Ishikawa (cell line): ENCODE measurements around the gene ANKRD35.

Source experiments
- CEBPB ChIP-seq: IDR thresholded peaks from 2 replicates; pipeline ENCODE4 v1.6.1; 2012
- CREB1 ChIP-seq: IDR thresholded peaks from 2 replicates; pipeline ENCODE4 v1.6.1; 2012; ENCODE audit warnings: low read depth
- EGR1 ChIP-seq: IDR thresholded peaks from 2 replicates; pipeline ENCODE4 v1.6.1; 2012
- EP300 ChIP-seq: IDR thresholded peaks from 2 replicates; pipeline ENCODE4 v1.6.1; 2012; ENCODE audit warnings: borderline replicate concordance
- FOXM1 ChIP-seq: IDR thresholded peaks from 2 replicates; pipeline ENCODE4 v1.6.1; 2012; ENCODE audit warnings: low read depth, borderline replicate concordance
- MAX ChIP-seq: IDR thresholded peaks from 2 replicates; pipeline ENCODE4 v1.6.1; 2012
- NFIC ChIP-seq: IDR thresholded peaks from 2 replicates; pipeline ENCODE4 v1.6.1; 2012
- RAD21 ChIP-seq: IDR thresholded peaks from 2 replicates; pipeline ENCODE4 v1.6.1; 2012; ENCODE audit warnings: low read depth
- REST ChIP-seq: IDR thresholded peaks from 2 replicates; pipeline ENCODE4 v1.6.1; 2012; ENCODE audit warnings: low read depth, mild to moderate bottlenecking
- TAF1 ChIP-seq: IDR thresholded peaks from 2 replicates; pipeline ENCODE4 v1.6.1; 2012; ENCODE audit warnings: low read depth, mild to moderate bottlenecking
- TCF12 ChIP-seq: IDR thresholded peaks from 2 replicates; pipeline ENCODE4 v1.6.1; 2012; ENCODE audit warnings: low read depth
- TEAD4 ChIP-seq: IDR thresholded peaks from 2 replicates; pipeline ENCODE4 v1.6.1; 2012
- YY1 ChIP-seq: IDR thresholded peaks from 2 replicates; pipeline ENCODE4 v1.6.1; 2012; ENCODE audit warnings: low read depth
- ZBTB7A ChIP-seq: IDR thresholded peaks from 2 replicates; pipeline ENCODE4 v1.6.1; 2012; ENCODE audit warnings: low read depth
- TF ChIP-seq, protein P1 (sequence below): IDR thresholded peaks from 2 replicates; pipeline ENCODE4 v1.6.1; 2012

ANKRD35 gene

GRCh38 chr1:145855426-145855948, 30.2 kb downstream of the ANKRD35 start:
- TF ChIP-seq CREB1: no peak

- TF ChIP-seq TCF12 (no peak), ZBTB7A (peak; percentile 77), NFIC (no peak), TAF1 (no peak), RAD21 (peak; percentile 31; the same call in 1 of the 2 replicates), EGR1 (no peak), TEAD4 (peak; percentile 68), MAX (no peak)
These were observed 36.1 kb downstream of the ANKRD35 start for GRCh38 chr1:145849356-145850160.

- TF ChIP-seq MAX (no peak), FOXM1 (no peak), EGR1 (no peak)
These were observed 37.8 kb downstream of the ANKRD35 start for GRCh38 chr1:145847827-145848226.

DNA sequence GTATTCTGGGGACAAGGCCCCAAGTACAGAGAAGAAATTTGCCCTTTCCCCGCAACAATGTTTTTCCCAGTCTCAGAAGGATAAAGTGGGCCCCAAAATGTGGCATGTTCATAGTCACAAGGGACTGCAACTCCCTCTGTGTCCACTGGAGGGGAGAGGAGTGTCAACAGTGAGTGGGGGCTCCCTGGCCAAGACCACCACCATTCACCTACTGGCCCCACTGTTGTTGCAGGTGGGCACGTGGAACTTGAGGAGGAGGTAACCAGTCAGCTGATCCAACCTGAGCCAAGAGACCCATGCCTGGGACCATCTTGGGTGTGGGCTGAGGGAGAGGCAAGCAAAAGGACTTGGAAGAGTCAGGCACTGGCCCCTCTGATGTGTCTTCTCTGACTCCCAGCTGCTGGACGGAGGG, 39.5 kb downstream of the ANKRD35 start:
- peak; percentile 94 for TF ChIP-seq ZBTB7A
- TF ChIP-seq CEBPB: no peak
- peak; percentile 44 for TF ChIP-seq RAD21
- no peak for TF ChIP-seq MAX

GRCh38 chr1:145845514-145846161, 40.0 kb downstream of the ANKRD35 start, which contains the start of gene NUDT17:
Gene NUDT17, plus strand, starts transcription at chr1:145845630. Its CDS starts 11 bp downstream, at chr1:145845641.
- TF ChIP-seq TCF12 (no peak), TEAD4 (no peak; the same call in 1 of the 2 replicates), CEBPB (no peak), EP300 (no peak), RAD21 (peak; percentile 59; the same call in 1 of the 2 replicates), MAX (peak; percentile 46; the same call in 1 of the 2 replicates), TAF1 (peak; percentile 21; the same call in 1 of the 2 replicates), REST (no peak), CREB1 (no peak), EGR1 (no peak), NFIC (no peak), FOXM1 (no peak), YY1 (peak; percentile 83), ZBTB7A (peak; percentile 54)
- TF ChIP-seq, protein P1, sequence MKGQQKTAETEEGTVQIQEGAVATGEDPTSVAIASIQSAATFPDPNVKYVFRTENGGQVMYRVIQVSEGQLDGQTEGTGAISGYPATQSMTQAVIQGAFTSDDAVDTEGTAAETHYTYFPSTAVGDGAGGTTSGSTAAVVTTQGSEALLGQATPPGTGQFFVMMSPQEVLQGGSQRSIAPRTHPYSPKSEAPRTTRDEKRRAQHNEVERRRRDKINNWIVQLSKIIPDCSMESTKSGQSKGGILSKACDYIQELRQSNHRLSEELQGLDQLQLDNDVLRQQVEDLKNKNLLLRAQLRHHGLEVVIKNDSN: no peak

- no peak for TF ChIP-seq EGR1
These were observed 40.5 kb downstream of the ANKRD35 start for GRCh38 chr1:145845144-145845513.

DNA sequence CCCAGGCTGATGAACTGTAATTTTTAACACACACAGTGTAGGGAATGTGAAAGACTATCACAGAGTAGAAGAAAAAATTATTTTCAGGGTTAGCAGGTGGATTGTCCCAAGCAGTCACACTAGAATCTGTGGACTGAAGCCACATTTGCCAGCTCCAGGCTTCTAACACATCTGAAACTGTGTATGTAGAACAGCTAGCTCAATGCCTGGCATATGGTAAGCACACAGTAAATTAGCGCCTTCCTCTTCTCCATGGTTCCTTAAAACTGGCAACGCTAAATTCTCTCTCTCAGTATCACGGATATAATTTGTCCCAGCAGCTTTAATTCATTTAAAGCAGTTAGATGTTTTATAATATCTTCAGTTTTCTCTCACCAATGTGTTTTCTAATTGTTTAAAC, 42.6 kb downstream of the ANKRD35 start:
- TF ChIP-seq TAF1 (no peak), EP300 (no peak), MAX (no peak), EGR1 (no peak), TEAD4 (no peak), REST (no peak), YY1 (no peak), CREB1 (no peak), TCF12 (no peak), ZBTB7A (no peak)
- TF ChIP-seq, protein P1: no peak
